ENCODE results near the gene VRK1.

Gene VRK1

GRCh38 chr14:96796851-96797581 lies at the start of gene VRK1:
TSS of gene VRK1 (plus strand) at chr14:96797382. CDS start at chr14:96833472, 36,090 bp downstream.
- Histone ChIP-seq H3F3A (ENCODE audit: low read depth) (no peaks in the 10 kb centered on the region), H3K9ac (ENCODE audit: low read depth, low read length, poor library complexity, severe bottlenecking) (peak within 1 kb of the TSS; percentile 94), H3K9me2 (replicated peaks; ENCODE audit: low read depth, low read length) (no peaks in the 10 kb centered on the region), H3K79me2 (ENCODE audit: insufficient read depth, low read length) (peaks cover 47% of the 10 kb centered on the region), H3K4me1 (ENCODE audit: insufficient read depth, low read length, poor library complexity, severe bottlenecking) (peaks cover 37% of the 10 kb centered on the region), H3K4me2 (ENCODE audit: low read depth, low read length, poor library complexity, severe bottlenecking) (peak within 1 kb of the TSS; percentile 92), H2AFZ (ENCODE audit: low read length) (peak within 1 kb of the TSS; percentile 73), H3K9me3 (ENCODE audit: insufficient read depth, low read depth, low read length) (no peaks in the 10 kb centered on the region), H4K20me1 (ENCODE audit: insufficient read depth, low read length, poor library complexity, severe bottlenecking) (peaks cover 47% of the 10 kb centered on the region), H3K36me3 (ENCODE audit: insufficient read depth, low read length) (no peaks in the 10 kb centered on the region), H3K4me3 (ENCODE audit: low read length, poor library complexity, severe bottlenecking) (peak within 1 kb of the TSS; percentile 88), H3K27me3 (ENCODE audit: insufficient read depth, low read length, poor library complexity, severe bottlenecking) (no peaks in the 10 kb centered on the region)
- TF ChIP-seq EZH2phosphoT487 (IDR thresholded peaks at IDR 0.05; ENCODE audit: borderline replicate concordance), result no peak
- no peak for TF ChIP-seq CTCF (conservative IDR thresholded peaks at IDR 0.05; ENCODE audit: low read length)

GRCh38 chr14:96747608-96748007 lies 49.6 kb upstream of the VRK1 start:
- Histone ChIP-seq H2AFZ (ENCODE audit: low read length) (no peak overlapping the region), H3K9ac (ENCODE audit: low read depth, low read length, poor library complexity, severe bottlenecking) (no peak overlapping the region), H3K4me1 (ENCODE audit: insufficient read depth, low read length, poor library complexity, severe bottlenecking) (no peaks in the 10 kb centered on the region), H3K79me2 (ENCODE audit: insufficient read depth, low read length) (no peaks in the 10 kb centered on the region), H3F3A (ENCODE audit: low read depth) (no peaks in the 10 kb centered on the region), H3K9me2 (replicated peaks; ENCODE audit: low read depth, low read length) (no peaks in the 10 kb centered on the region), H3K9me3 (ENCODE audit: insufficient read depth, low read depth, low read length) (no peaks in the 10 kb centered on the region), H3K4me3 (ENCODE audit: low read length, poor library complexity, severe bottlenecking) (no peak overlapping the region), H4K20me1 (ENCODE audit: insufficient read depth, low read length, poor library complexity, severe bottlenecking) (no peaks in the 10 kb centered on the region), H3K36me3 (ENCODE audit: insufficient read depth, low read length) (no peaks in the 10 kb centered on the region), H3K27me3 (ENCODE audit: insufficient read depth, low read length, poor library complexity, severe bottlenecking) (no peaks in the 10 kb centered on the region), H3K4me2 (ENCODE audit: low read depth, low read length, poor library complexity, severe bottlenecking) (no peak overlapping the region)
- no peak for TF ChIP-seq CTCF (conservative IDR thresholded peaks at IDR 0.05; ENCODE audit: low read length)
- TF ChIP-seq EZH2phosphoT487 (IDR thresholded peaks at IDR 0.05; ENCODE audit: borderline replicate concordance), result no peak

GRCh38 chr14:96748362-96748761 lies 48.8 kb upstream of the VRK1 start:
- no peaks in the 10 kb centered on the region for H4K20me1 ChIP-seq (ENCODE audit: insufficient read depth, low read length, poor library complexity, severe bottlenecking)
- no peak overlapping the region for H3K9ac ChIP-seq (ENCODE audit: low read depth, low read length, poor library complexity, severe bottlenecking)
- H3K27me3 ChIP-seq (ENCODE audit: insufficient read depth, low read length, poor library complexity, severe bottlenecking), result no peaks in the 10 kb centered on the region
- H3K9me2 ChIP-seq (replicated peaks; ENCODE audit: low read depth, low read length), result no peaks in the 10 kb centered on the region
- H3K36me3 ChIP-seq (ENCODE audit: insufficient read depth, low read length), result no peaks in the 10 kb centered on the region
- no peak overlapping the region for H3K4me3 ChIP-seq (ENCODE audit: low read length, poor library complexity, severe bottlenecking)
- H2AFZ ChIP-seq (ENCODE audit: low read length), result no peak overlapping the region
- TF ChIP-seq EZH2phosphoT487 (IDR thresholded peaks at IDR 0.05; ENCODE audit: borderline replicate concordance) (no peak), CTCF (conservative IDR thresholded peaks at IDR 0.05; ENCODE audit: low read length) (no peak)
- H3K9me3 ChIP-seq (ENCODE audit: insufficient read depth, low read depth, low read length), result no peaks in the 10 kb centered on the region
- no peaks in the 10 kb centered on the region for H3K4me1 ChIP-seq (ENCODE audit: insufficient read depth, low read length, poor library complexity, severe bottlenecking)
- H3F3A ChIP-seq (ENCODE audit: low read depth), result no peaks in the 10 kb centered on the region
- H3K4me2 ChIP-seq (ENCODE audit: low read depth, low read length, poor library complexity, severe bottlenecking), result no peak overlapping the region
- H3K79me2 ChIP-seq (ENCODE audit: insufficient read depth, low read length), result no peaks in the 10 kb centered on the region

Data from Loucy (cell line).